ENCODE measurements around the gene BCAT1.

- no peak for TF ChIP-seq CTCF (IDR thresholded peaks at IDR 0.05; ENCODE audit: low read length)
- no peak for TF ChIP-seq EZH2 (IDR thresholded peaks at IDR 0.05; ENCODE audit: borderline replicate concordance, low read length)
Measured at GRCh38 chr12:24996820-24997219, 47.9 kb upstream of the BCAT1 start.

Measured in OCI-LY1 (cell line).